ENCODE results near the gene TNFAIP2. TPM values are rescaled to one million over a fixed set of nuclear protein-coding genes. Genes with fewer than 3 reads are reported as not detected.
"Not testable (repeated sequence)": the region's sequence is repeated elsewhere in the genome, so short reads cannot be mapped to it uniquely, and the experiment has no call there.

TNFAIP2 gene
- total RNA-seq, 1 experiment from 2014 or later: 87.3 TPM

DNA sequence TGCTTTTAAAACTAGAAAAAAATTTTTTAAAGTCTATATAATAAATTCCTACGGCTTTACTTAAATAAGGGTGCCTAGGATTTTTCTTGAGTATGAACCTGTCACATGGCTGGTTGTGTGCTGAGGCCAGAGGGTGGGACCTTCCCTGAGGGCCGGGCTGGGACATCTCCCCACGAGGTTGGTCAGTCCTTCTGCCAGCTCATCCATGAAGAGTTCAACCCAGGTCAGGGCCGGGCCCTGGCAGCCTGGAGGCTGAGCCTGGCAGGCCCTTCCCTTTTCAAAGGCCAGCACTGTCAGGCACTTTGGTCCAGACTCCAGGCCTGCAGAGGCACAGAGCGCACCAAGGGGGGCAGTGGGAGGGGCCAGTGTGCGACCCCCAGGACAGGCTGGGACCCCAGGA is 31.7 kb downstream of the TNFAIP2 start:
- CTCF ChIA-PET: interaction anchor here (0.6 kb wide), 1 partner anchor 50 kb away, joined by 4 read pairs; no protein-coding TSS in a partner anchor
- Histone ChIP-seq H3F3A (ENCODE audit: low read length, unreplicated experiment) (no peaks in the 10 kb centered on the region), H3K9ac (ENCODE audit: low read length) (no peak overlapping the region), H3K9me2 (replicated peaks; ENCODE audit: low read length) (no peaks in the 10 kb centered on the region), H3K36me3 (ENCODE audit: low read depth, low read length) (no peaks in the 10 kb centered on the region), H3K4me3 (ENCODE audit: low read length) (no peak overlapping the region), H3K79me2 (ENCODE audit: low read length) (no peaks in the 10 kb centered on the region), H2AFZ (ENCODE audit: low read length) (no peak overlapping the region), H4K20me1 (ENCODE audit: low read length) (no peaks in the 10 kb centered on the region), H3K9me3 (ENCODE audit: low read length) (no peaks in the 10 kb centered on the region), H3K4me2 (ENCODE audit: low read length) (0 out of 2 replicates have a peak overlapping the region, but pooled peaks have one; percentile 8), H3K27ac (ENCODE audit: low read length) (no peak overlapping the region), H3K4me1 (ENCODE audit: insufficient read depth, low read length) (peaks cover 11% of the 10 kb centered on the region), H3K27me3 (ENCODE audit: low read length) (no peaks in the 10 kb centered on the region)
- POLR2A ChIA-PET (ENCODE audit: unreplicated experiment): no interaction called here
- peak; percentile 98 for ATAC-seq
- BruUV-seq (replicated peaks): no TSS peak
- peak; percentile 60 for DNase-seq
- intact Hi-C loops (cut with micrococcal nuclease): no loop called here
- TF ChIP-seq EZH2 (IDR thresholded peaks at IDR 0.05; ENCODE audit: low read length, unreplicated experiment) (no peak), CTCF (conservative IDR thresholded peaks at IDR 0.05; ENCODE audit: low read depth, low read length) (no peak), EZH2phosphoT487 (IDR thresholded peaks at IDR 0.05; ENCODE audit: borderline replicate concordance, low read length) (no peak)

DNA sequence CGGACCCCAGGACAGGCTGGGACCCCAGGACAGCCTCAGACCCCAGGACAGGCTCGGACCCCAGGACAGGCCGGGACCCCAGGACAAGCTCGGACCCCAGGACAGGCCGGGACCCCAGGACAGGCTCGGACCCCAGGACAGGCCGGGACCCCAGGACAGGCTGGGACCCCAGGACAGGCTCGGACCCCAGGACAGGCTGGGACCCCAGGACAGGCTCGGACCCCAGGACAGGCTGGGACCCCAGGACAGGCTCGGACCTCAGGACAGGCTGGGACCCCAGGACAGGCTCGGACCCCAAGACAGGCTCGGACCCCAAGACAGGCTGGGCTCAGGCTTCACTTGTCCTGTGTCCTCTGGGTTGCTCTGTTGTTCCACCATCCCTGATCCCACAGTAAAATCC is 32.2 kb downstream of the TNFAIP2 start:
- H3K27ac ChIP-seq (ENCODE audit: low read length); H3K36me3 ChIP-seq (ENCODE audit: low read depth, low read length); DNase-seq; H3K9me3 ChIP-seq (ENCODE audit: low read length); H3F3A ChIP-seq (ENCODE audit: low read length, unreplicated experiment); H3K27me3 ChIP-seq (ENCODE audit: low read length); H3K4me3 ChIP-seq (ENCODE audit: low read length); H3K9ac ChIP-seq (ENCODE audit: low read length); BruUV-seq (replicated peaks); POLR2A ChIA-PET (ENCODE audit: unreplicated experiment); H3K9me2 ChIP-seq (replicated peaks; ENCODE audit: low read length); ATAC-seq; H4K20me1 ChIP-seq (ENCODE audit: low read length); intact Hi-C loops (cut with micrococcal nuclease); H3K79me2 ChIP-seq (ENCODE audit: low read length); CTCF ChIA-PET; H2AFZ ChIP-seq (ENCODE audit: low read length): not testable (repeated sequence)
- peaks cover 11% of the 10 kb centered on the region for H3K4me1 ChIP-seq (ENCODE audit: insufficient read depth, low read length)
- 0 out of 2 replicates have a peak overlapping the region, but pooled peaks have one; percentile 8 for H3K4me2 ChIP-seq (ENCODE audit: low read length)

DNA sequence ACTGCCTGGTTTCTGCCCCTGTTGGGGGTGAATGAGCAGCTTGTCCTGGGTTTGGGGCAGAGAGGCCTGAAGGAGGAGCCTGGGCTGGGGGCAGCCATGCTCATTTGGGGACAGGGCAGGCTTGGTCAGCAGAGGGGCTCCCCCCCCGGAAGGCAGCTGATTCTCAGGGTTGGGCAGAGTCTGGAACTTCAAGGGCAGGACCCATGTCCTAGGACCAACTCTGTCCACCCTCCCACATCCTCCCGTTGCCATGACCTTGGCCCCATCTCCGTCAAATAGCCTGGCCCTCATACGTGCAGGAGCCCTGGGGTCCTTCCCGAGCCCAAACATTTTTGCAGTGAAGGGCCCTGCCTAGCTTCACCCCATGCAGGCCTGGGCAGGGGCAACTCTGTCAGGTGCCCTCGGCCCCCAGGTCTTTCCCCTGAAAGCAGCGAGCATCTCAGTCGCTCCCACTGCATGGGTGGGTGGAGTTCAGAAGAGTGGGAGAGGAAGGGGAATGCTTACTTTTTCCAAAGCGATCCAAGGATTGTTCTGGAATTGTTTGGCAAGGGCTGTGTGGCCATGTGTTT is 32.6 kb downstream of the TNFAIP2 start:
- ChIA-PET CTCF (no interaction called here), POLR2A (ENCODE audit: unreplicated experiment) (no interaction called here)
- Histone ChIP-seq H2AFZ (ENCODE audit: low read length) (no peak overlapping the region), H4K20me1 (ENCODE audit: low read length) (no peaks in the 10 kb centered on the region), H3K4me3 (ENCODE audit: low read length) (no peak overlapping the region), H3K9me3 (ENCODE audit: low read length) (no peaks in the 10 kb centered on the region), H3K27me3 (ENCODE audit: low read length) (no peaks in the 10 kb centered on the region), H3K4me2 (ENCODE audit: low read length) (no peak overlapping the region), H3K27ac (ENCODE audit: low read length) (no peak overlapping the region), H3K36me3 (ENCODE audit: low read depth, low read length) (no peaks in the 10 kb centered on the region), H3K9me2 (replicated peaks; ENCODE audit: low read length) (no peaks in the 10 kb centered on the region), H3K9ac (ENCODE audit: low read length) (no peak overlapping the region), H3K79me2 (ENCODE audit: low read length) (no peaks in the 10 kb centered on the region), H3K4me1 (ENCODE audit: insufficient read depth, low read length) (peaks cover 11% of the 10 kb centered on the region), H3F3A (ENCODE audit: low read length, unreplicated experiment) (no peaks in the 10 kb centered on the region)
- DNase-seq (no peak), ATAC-seq (no peak)
- intact Hi-C loops (cut with micrococcal nuclease): no loop called here
- BruUV-seq (replicated peaks): no TSS peak
- no peak for TF ChIP-seq EZH2phosphoT487 (IDR thresholded peaks at IDR 0.05; ENCODE audit: borderline replicate concordance, low read length)

All from PC-3 (cell line).